Activated CD4-positive, alpha-beta T cell treated with anti-CD3 and anti-CD28 coated beads, Interleukin-2, amount 50 U/mL, for 16 hours (primary cell): Measurements from ENCODE around the gene RBBP9.
"Not testable (repeated sequence)": the region's sequence is repeated elsewhere in the genome, so short reads cannot be mapped to it uniquely, and the experiment has no call there.

Experiments used
- DNase-seq: peaks from one replicate; pipeline ENCODE4 v3.0.0-alpha.2; 2020

RBBP9 gene

DNA sequence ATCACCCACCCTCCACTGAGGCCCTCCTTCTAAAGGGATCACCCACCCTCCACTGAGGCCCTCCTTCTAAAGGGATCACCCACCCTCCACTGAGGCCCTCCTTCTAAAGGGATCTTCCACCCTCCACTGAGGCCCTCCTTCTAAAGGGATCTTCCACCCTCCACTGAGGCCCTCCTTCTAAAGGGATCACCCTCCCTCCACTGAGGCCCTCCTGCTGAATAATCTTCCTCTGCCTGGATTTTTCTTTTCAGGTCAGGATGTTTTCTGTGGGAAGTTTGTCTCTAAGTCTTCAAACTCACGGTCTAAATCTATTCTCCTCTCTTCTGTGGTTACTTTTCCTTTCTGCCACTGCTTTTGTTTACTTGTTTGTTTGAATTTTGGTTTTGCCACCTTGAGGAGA lies 4.6 kb upstream of the RBBP9 start:
- DNase-seq, result not testable (repeated sequence)

DNA sequence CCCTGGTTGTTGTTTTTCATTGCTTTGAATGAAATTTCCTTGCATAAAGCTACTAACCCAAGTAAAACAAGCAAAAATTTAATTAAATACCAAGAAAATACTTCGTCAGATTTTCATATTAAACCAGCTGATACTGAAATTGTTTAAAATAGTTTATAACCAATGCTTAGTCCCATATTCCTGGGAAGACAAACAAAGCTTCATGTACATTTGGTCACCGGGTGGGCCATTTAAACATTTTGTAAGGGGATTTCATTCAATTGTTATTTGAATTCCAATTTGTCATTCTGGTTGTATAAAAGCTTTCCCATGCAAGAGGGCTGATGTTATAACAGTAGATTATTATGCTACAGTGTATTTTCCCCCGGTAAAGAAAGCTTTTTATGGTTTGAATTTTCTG lies 578 bp upstream of the RBBP9 start:
- DNase-seq, result no peak

DNA sequence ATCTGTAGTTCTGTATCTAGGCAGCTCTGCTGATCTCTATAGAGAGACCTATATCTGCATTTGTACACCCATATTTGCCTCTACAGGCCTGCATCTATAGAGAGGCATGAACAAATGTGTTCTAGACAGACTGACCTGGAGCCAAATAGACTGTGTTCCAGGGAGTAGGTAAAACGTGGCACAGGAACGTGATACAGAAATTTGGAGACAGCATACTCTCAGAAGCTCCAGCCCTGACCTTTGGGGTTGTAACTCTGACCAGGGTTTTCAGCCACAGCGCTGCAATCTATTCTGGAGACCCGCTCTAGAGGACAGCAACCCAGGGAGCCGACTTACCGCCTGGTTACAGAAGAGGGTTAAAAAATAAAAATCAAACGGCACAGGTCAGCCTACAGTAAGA lies 983 bp downstream of the RBBP9 start:
- no peak for DNase-seq

DNA sequence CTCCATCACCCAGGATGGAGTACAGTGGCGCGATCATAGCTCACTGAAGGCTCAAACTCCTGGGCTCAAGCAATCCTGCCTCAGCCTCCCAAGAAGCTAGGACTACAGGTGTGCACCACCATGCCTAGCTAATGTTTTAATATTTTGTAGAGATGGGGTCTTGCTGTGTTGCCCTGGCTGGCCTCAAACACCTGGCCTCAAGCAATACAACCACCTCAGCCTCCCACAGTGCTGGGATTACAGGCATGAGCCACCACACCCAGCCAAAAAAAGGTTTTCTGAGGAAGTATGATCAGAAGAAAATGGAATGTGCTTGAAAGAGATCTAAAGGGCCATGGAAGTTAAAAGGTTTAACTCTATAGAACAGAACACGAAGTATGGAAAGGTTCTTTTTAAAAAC lies 8.7 kb downstream of the RBBP9 start:
- no peak for DNase-seq

DNA sequence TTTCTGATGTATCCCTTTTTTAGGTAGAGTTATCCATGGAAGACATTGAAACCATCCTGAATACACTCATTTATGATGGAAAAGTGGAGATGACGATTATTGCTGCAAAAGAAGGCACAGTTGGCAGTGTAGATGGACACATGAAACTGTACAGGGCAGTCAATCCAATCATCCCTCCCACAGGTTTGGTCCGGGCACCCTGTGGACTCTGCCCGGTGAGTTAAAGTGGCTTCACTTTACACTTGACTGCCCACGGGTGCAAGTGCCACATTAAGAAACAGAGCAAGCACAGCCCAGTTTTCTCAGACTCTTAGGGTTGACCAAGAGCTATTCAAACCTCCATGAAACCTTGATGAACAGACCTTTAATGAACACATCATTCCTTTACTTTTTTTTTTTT lies 15.4 kb downstream of the RBBP9 start:
- no peak for DNase-seq

DNA sequence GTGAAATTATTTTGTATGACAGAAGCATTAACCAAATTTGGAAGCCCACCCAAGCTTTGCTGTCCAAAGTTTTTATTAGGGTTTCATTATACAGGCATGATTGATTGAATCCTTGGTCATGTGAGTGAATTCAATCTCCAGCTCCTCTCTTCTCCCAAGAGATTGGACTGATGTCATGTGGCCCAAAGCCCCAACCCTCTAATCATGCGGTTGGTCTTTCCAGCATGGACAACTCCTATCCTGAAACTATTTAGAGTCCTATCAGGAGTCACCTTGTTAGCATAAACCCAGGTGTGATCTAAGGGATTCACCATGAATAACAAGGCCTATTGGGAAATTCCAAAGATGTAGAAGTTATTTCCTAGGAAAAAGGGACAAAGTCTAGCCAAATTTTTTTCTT lies 19.2 kb downstream of the RBBP9 start:
- DNase-seq, result no peak

DNA sequence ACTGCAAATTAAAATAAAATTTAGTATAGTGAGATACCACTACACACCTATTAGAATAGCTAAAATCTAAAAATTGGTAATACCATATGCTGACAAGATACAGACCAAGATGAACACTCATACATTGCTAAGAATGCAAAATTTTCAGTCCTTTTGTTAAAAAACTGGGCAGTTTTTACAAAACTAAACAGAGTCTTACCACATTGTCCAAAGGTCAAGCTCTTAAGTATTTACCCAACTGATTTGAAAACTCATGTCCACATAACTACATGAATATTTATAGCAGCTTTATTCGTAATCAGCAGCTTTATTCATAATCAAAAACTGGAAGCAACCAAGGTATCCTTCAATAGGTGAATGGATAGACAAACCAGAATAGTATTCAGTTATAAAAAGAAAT lies 19.8 kb downstream of the RBBP9 start:
- DNase-seq, result no peak

DNA sequence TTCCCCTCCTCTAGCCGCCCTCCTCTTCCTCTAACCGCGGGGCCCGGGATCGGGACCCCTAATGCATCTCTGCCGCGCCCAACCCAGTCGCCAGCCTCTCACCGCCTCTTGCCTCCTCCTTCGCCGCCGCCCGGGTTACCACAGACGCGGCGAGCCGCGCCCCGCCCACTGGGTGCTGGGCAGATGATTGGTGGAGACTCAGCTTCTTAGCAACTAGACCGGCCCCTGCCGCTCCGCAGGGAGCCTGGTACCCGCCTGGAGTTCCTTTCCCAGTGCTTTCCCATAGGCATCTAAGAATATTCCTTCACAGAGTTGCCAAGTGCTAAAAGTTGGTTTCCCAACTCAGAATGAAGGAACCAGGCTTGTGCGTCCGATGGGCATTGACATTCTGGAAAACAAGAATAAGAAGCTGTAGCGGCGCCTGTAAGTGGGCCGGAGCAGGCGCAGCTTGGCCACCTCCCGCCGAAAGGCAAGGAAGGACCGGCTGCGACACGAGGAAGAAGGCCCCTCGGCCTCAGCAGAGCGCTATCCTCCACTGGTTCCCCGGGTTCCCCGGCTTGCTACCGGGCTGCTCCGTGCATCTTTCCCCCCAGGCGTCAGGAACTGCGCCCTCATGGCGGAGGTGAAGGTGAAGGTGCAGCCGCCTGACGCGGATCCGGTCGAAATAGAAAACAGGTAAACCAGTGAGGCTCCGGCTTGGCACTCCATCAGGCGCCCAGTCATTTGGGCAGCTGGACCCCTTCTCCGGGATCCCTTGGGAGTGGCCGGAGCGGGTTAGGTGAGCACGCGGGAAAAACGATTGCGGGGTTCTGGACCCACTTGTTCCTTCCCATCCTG lies 29.9 kb downstream of the RBBP9 start, which contains the start of the genes DZANK1 and POLR3F:
Gene DZANK1 (minus strand): TSS at position 137 of the 837 bp plus-strand sequence. CDS start 1,672 bp downstream, outside the sequence.
Gene POLR3F (plus strand): TSS at position 497 of the 837 bp plus-strand sequence. CDS start 117 bp downstream, at position 614.
- peak; percentile 95 for DNase-seq

DNA sequence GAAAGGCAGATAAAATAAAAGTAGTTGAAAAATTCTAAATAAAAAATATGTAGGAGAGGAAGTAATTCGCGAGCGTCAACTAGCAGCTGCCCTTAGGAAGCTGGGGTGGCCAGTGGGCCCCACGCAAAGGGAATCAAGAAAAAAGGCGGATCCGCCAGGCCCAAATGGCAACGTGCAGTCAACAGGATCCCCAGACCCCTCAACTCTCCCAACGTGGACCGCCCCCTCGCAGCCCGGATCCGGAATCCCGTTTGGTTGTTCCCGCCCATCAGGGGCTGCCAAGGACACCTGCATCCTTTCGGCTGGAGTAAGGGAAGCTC lies 30.5 kb downstream of the RBBP9 start:
- DNase-seq, result no peak

DNA sequence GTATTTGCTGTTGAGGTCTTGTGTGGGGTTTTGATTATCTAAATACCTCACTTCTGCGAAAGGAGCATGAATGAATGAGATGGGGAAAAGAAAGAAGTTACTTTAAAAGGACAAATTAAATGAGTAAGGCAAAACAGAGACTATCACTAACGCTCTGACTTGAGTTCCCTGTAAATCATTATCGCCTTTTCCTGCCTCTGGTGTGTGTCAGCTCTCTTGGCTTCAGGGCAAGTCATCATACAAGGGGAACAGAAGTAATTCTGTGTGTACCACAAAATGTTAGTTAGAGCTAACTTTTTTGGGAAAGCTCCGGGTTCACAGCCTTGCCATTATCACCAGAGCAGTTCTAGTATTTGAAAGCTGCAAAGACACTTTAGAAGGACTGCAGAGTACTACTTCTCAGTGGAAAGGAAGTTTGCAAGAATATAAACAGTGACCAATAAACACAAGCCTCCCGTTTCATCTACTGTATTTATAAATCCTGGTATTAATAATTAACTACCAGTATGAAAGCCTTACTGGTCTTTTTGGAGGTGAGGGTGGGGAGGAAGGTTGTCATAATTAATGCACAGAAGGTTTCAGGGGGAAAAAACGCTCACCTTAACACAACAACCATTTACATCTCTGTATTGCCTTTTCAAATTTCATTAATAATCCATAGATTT lies 31.4 kb downstream of the RBBP9 start:
- no peak for DNase-seq

DNA sequence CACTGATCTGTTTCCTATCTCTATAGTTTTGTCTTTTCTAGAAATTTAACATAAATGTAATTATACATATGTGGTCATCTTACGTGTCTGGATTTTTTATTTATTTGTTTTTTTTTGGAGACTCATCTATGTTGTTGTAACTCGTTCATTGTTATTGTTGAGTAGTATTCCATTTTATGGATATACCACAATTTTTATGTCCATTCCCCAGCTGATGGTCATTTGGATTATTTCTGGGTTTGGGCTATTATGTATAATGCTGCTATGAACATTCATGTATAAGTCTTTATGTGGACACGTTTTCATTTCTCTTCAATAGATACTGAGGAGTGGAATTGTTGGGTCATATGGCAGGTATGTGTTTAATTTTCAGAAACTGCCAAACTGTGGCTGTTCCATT lies 40.4 kb downstream of the RBBP9 start:
- no peak for DNase-seq

DNA sequence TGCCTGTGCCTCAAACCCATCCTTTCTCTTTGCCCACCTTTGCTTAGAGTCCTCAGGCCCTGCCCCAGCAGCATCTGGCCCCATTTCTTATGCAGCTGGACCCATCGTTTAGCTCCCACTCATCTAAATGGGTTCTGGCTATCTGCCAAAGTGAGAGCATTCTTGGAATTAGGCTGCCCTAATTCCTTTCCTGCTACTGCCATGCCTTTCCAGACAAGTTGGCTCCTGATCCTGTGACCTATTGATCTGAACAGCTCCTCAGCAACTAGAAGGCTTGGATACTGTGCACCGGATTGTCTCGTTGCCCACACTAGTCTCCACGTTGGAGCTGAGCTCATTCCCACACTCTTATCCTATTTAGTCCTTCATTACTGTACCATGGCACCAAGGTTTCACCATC lies 53.1 kb downstream of the RBBP9 start:
- no peak for DNase-seq

DNA sequence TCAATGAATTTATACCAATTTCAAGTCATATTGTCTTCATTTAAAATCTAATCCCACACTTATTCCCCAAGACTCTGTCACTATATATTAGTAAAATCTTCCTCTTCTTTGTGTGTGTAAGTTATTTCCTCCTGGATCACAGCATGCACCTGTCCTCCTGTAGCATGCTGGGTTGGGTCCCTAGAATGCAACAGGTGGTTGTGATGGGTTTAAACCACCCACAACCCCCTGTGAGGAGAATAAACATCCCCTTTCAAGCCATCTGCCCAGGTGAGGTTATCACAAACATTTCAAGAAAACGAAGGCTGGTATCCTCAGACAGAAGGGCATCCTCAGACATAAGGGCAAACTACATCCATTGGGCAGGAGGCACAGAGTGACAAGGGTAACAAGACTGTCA lies 56.6 kb downstream of the RBBP9 start:
- DNase-seq, result no peak

DNA sequence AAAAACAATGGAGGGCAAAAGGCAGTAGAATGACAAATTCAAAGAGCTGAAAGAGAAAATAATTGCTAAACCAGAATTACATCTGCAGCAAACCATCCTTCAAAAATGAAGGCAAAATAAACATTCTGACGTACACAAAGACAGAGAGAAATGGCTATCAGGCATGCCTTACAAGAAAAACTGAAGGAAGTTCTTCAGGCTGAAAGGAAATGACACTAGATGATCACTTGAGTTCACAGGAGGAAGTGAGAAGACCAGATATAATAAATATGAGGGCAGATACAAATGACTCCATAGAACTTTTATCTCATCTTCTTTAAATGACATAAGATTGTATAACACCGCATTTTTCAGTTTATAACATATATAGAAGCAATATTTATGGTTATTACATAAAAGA lies 60.2 kb downstream of the RBBP9 start:
- no peak for DNase-seq
